ENCODE results near the gene DDIT4. TPM values are rescaled to one million over a fixed set of nuclear protein-coding genes. Genes with fewer than 3 reads are reported as not detected.

Gene DDIT4
- polyA plus RNA-seq, 3 donors = 26.1 to 611 (median 45.8) TPM

DNA sequence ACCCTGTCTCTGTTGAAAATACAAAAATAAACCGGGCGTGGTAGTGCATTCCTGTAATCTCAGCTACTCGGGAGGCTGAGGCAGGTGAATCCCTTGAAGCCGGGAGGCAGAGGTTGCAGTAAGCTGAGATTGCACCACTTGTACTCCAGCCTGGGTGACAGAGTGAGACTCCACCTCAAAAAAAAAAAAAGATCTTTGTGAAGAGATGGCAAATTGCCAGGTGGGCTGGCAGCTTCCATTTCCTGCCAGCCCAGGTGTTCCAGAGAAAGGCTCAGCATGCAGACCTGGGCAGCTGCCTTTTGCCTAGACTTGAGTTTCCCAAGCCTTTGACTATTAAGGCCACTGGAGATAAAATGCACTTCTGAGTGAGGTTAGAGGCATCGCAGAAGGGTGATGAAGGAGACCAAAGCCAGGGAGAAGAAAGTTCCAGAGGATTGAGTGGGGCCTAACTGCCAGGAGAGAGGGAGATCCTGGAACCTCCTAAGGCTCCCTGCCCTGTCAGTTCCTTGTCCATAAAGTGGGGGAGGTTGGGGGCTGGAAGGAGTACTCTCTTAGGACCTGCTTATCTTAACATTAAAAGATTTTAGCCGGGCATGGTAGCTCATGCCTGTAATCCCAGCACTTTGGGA is 10.0 kb upstream of the DDIT4 start:
- H4K20me1 ChIP-seq (ENCODE audit: insufficient read depth, low read length) = no peaks in the 10 kb centered on the region
- no peak overlapping the region for H3K4me3 Mint-ChIP-seq
- no peaks in the 10 kb centered on the region for H3K79me2 ChIP-seq (ENCODE audit: insufficient read depth, low read length)
- no peak for TF ChIP-seq CTCF (IDR thresholded peaks at IDR 0.05)
- H3K27ac Mint-ChIP-seq = peak overlapping the region in 1 of 7 donors; percentile 50
- intact Hi-C loops (cut with micrococcal nuclease) = loop anchor here in 1 of 2 donors (5.0 kb wide), 1 partner anchor 34 kb away; no protein-coding TSS in a partner anchor
- H3K27me3 ChIP-seq (ENCODE audit: control insufficient read depth in 2 of 2, insufficient read depth in 2 of 2, low read length in 2 of 2) = no peaks in the 10 kb centered on the region
- no peak overlapping the region for H3K4me3 ChIP-seq (replicated peaks in 1 of 3; ENCODE audit: low read depth in 2 of 3, low read length in 3 of 3)
- no peak overlapping the region for H3K4me2 ChIP-seq (replicated peaks; ENCODE audit: extremely low read depth, low read length, poor library complexity, severe bottlenecking)
- H3K27ac ChIP-seq (ENCODE audit: low read depth in 1 of 2, low read length in 2 of 2) = no peak overlapping the region
- no peaks in the 10 kb centered on the region for H3K9me3 ChIP-seq (replicated peaks in 1 of 2; ENCODE audit: control insufficient read depth in 1 of 2, insufficient read depth in 1 of 2, low read length in 2 of 2)
- H3K4me1 Mint-ChIP-seq = peaks cover 29% of the 10 kb centered on the region
- H3K36me3 Mint-ChIP-seq = peaks cover 0 to 2% of the 10 kb centered on the region in 2 donors
- peaks cover 24 to 25% of the 10 kb centered on the region in 2 donors for H3K4me1 ChIP-seq (ENCODE audit: control insufficient read depth in 1 of 2, insufficient read depth in 2 of 2, low read length in 2 of 2)
- peaks cover 0 to 1% (median under 1%) of the 10 kb centered on the region in 3 donors for H3K27me3 Mint-ChIP-seq (ENCODE audit: low read depth in 3 of 3)
- 80% methylated on average over 2 of the region's 6 CpGs for WGBS (ENCODE audit: insufficient coverage)
- H3K36me3 ChIP-seq (replicated peaks in 1 of 2; ENCODE audit: control insufficient read depth in 1 of 2, insufficient read depth in 2 of 2, low read length in 2 of 2) = no peaks in the 10 kb centered on the region
- no peak overlapping the region for H2AFZ ChIP-seq (ENCODE audit: insufficient read depth, low read depth, low read length, poor library complexity, severe bottlenecking)
- DNase-seq = no peak
- no peak overlapping the region for H3K9ac ChIP-seq (ENCODE audit: insufficient read depth, low read length, poor library complexity, severe bottlenecking)
- H3K9me3 Mint-ChIP-seq = no peaks in the 10 kb centered on the region

DNA sequence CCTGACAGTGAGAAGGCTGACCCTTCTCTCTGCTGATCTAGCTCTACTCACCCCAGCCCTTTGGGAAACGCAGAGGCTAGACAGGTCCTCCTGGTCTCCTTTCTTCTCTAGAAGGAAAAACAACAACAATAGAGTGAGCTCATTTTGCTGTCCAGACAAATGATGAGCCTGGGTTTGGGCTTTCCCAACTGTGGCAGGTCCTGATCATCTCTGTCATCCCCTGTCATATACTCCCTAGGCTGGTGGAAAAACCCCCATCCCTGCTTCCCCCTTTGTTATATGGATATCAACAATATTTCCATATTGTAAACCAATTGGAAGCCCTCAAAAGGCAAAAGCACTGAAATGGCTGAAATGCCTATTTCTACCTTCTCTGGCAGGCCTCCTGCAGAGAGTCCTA is 9.2 kb upstream of the DDIT4 start:
- no peaks in the 10 kb centered on the region for H3K79me2 ChIP-seq (ENCODE audit: insufficient read depth, low read length)
- Mint-ChIP-seq H3K4me1 (peaks cover 27% of the 10 kb centered on the region), H3K4me3 (no peak overlapping the region), H3K9me3 (no peaks in the 10 kb centered on the region), H3K27ac (peak overlapping the region in 1 of 7 donors; percentile 6), H3K27me3 (ENCODE audit: low read depth in 3 of 3) (peaks cover 0 to 2% (median 1%) of the 10 kb centered on the region in 3 donors), H3K36me3 (peaks cover 0 to 2% of the 10 kb centered on the region in 2 donors)
- H3K9ac ChIP-seq (ENCODE audit: insufficient read depth, low read length, poor library complexity, severe bottlenecking) = no peak overlapping the region
- no peaks in the 10 kb centered on the region for H3K36me3 ChIP-seq (replicated peaks in 1 of 2; ENCODE audit: control insufficient read depth in 1 of 2, insufficient read depth in 2 of 2, low read length in 2 of 2)
- peaks cover 21 to 22% of the 10 kb centered on the region in 2 donors for H3K4me1 ChIP-seq (ENCODE audit: control insufficient read depth in 1 of 2, insufficient read depth in 2 of 2, low read length in 2 of 2)
- no peak overlapping the region for H3K4me2 ChIP-seq (replicated peaks; ENCODE audit: extremely low read depth, low read length, poor library complexity, severe bottlenecking)
- no peak overlapping the region for H3K4me3 ChIP-seq (replicated peaks in 1 of 3; ENCODE audit: low read depth in 2 of 3, low read length in 3 of 3)
- peak in 1 of 3 donors; percentile 70 for DNase-seq
- intact Hi-C loops (cut with micrococcal nuclease) = loop anchor here in 1 of 2 donors (5.0 kb wide), 1 partner anchor 33 kb away; no protein-coding TSS in a partner anchor
- no peak for TF ChIP-seq CTCF (IDR thresholded peaks at IDR 0.05)
- H3K9me3 ChIP-seq (replicated peaks in 1 of 2; ENCODE audit: control insufficient read depth in 1 of 2, insufficient read depth in 1 of 2, low read length in 2 of 2) = no peaks in the 10 kb centered on the region
- H4K20me1 ChIP-seq (ENCODE audit: insufficient read depth, low read length) = no peaks in the 10 kb centered on the region
- WGBS (ENCODE audit: insufficient coverage) = 100% methylated on average over 1 of the region's 1 CpG
- no peak overlapping the region for H2AFZ ChIP-seq (ENCODE audit: insufficient read depth, low read depth, low read length, poor library complexity, severe bottlenecking)
- no peak overlapping the region for H3K27ac ChIP-seq (ENCODE audit: low read depth in 1 of 2, low read length in 2 of 2)
- no peaks in the 10 kb centered on the region for H3K27me3 ChIP-seq (ENCODE audit: control insufficient read depth in 2 of 2, insufficient read depth in 2 of 2, low read length in 2 of 2)
